IPS-15b (cell line): ENCODE results near the gene TMEM82.

Experiments used
- H3K27me3 ChIP-seq: one replicate; pipeline ENCODE4 v1.6.1; 2013; ENCODE audit warnings: low read length; ENCODE audit not compliant: control insufficient read depth, insufficient read depth
- H3K36me3 ChIP-seq: one replicate; pipeline ENCODE4 v1.6.1; 2013; ENCODE audit warnings: low read length; ENCODE audit not compliant: control insufficient read depth, insufficient read depth
- H3K4me1 ChIP-seq: one replicate; pipeline ENCODE4 v1.6.1; 2013; ENCODE audit warnings: mild to moderate bottlenecking, low read length; ENCODE audit not compliant: control insufficient read depth, insufficient read depth
- H3K4me3 ChIP-seq: one replicate; pipeline ENCODE4 v1.5.1; 2013; ENCODE audit warnings: low read depth, low read length
- H3K9ac ChIP-seq: one replicate; pipeline ENCODE4 v1.6.1; 2013; ENCODE audit warnings: low read depth, mild to moderate bottlenecking, low read length
- H3K9me3 ChIP-seq: one replicate; pipeline ENCODE4 v1.6.1; 2013; ENCODE audit warnings: mild to moderate bottlenecking, low read length; ENCODE audit not compliant: control insufficient read depth, insufficient read depth

TMEM82 gene

DNA sequence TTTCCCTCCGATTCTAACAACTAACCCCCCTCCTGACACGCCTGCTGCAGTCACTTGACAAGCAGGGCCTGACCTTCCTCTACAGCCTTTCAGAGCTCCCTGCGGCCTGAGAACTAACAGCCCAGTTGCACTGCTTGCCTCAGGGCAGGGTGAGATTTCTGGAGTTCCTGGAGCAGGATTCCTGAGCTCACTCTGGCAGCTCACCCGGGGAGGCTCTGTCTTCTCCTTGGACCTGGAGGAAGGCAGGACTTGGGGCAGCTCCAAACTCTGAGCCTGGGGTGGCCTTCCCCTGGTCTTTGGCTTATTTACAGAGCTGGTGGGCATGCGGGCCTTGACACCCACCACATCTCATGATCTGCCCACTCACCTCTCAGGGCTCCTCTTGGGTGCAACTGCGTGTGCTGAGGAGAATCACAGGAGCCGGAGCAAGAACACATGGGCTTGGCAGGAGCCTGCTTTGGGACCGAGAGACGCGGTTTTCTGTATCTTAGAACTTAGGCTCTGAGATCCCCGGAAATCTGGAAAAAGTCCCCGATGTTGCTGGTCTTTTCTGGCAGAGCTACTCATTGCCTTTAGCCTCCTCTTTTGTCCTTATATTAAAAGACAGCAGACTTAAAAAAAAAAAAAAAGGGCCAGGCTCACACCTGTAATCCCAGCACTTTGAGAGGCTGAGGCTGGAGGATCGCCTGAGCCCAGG, 19.3 kb upstream of the TMEM82 start:
- no peaks in the 10 kb centered on the region for H3K9me3 ChIP-seq
- no peak overlapping the region for H3K4me3 ChIP-seq
- H3K9ac ChIP-seq = no peak overlapping the region
- H3K4me1 ChIP-seq = no peaks in the 10 kb centered on the region
- H3K36me3 ChIP-seq = peaks cover 38% of the 10 kb centered on the region
- no peaks in the 10 kb centered on the region for H3K27me3 ChIP-seq

DNA sequence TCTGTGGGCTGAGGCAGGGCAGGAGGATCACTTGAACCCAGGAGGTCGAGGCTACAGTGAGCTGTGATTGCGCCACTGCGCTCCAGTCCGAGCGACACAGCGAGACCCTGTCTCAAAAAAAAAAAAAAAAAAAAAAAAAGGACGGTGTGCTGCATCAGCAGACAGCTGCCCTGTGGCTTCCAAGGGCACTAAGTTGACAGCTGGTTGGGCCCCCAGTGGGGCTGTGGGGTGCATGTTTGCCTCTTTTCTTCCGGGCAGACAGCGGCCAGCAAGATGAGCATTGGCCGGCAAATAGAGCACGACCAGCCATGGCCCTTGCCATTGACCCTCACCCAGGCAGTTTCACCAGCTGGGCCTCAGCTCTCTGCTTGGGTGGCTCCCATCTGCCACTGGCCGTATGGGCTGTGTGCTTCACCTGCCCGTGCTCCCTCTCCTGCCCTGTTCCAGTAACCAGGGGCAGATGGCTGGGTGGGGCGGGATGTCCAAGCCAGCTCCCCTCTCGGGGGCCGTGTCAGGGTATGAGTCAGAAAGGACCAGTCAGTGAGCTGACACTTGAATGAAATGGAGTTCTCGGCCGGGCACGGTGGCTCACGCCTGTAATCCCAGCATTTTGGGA, 18.6 kb upstream of the TMEM82 start:
- H3K4me3 ChIP-seq = no peak overlapping the region
- no peak overlapping the region for H3K9ac ChIP-seq
- H3K4me1 ChIP-seq = no peaks in the 10 kb centered on the region
- peaks cover 39% of the 10 kb centered on the region for H3K36me3 ChIP-seq
- H3K9me3 ChIP-seq = no peaks in the 10 kb centered on the region
- H3K27me3 ChIP-seq = no peaks in the 10 kb centered on the region

DNA sequence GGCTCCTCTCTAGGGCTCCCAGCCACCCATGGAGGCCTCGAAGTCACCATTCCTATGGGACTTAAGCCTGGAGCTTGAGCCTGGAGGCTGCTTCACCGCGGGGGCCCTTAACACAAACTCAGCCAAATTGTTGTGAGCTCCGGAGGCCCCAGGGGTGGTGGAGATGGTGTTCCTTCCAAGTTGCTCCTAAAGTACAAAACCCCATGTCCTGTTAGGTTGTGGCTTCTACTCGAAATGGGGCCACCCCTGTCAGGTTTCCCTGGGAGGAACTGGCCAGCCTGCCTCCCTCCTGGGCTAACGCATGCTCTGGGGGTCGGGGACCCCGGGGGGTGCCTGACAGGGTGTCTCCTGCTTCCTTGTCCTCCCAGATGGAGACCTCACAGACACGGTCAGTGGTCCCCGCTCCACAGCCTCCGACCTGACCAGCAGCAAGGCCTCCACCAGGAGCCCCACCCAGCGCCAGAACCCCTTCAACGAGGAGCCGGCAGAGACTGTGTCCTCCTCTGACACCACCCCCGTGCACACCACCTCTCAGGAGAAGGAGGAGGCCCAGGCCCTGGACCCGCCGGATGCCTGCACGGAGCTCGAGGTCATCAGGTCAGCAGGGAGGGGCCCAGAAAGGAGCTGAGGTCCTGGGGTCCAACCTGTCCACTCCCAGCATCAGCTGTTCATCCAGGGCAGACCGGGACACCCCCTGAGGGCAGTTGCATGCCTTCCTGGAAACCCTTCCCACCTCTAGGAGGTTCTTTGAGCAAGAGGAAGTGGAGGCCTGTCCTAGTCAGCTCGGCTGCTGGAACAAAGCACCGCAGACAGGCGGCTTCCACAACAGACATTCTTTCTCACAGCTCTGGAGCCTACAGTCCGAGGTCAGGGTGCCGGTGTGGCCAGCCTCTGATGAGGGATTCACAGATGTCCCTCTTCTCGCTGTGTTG, 17.1 kb upstream of the TMEM82 start:
- Histone ChIP-seq H3K36me3 (peaks cover 36% of the 10 kb centered on the region), H3K9me3 (no peaks in the 10 kb centered on the region), H3K9ac (no peak overlapping the region), H3K4me1 (no peaks in the 10 kb centered on the region), H3K4me3 (no peak overlapping the region), H3K27me3 (no peaks in the 10 kb centered on the region)

DNA sequence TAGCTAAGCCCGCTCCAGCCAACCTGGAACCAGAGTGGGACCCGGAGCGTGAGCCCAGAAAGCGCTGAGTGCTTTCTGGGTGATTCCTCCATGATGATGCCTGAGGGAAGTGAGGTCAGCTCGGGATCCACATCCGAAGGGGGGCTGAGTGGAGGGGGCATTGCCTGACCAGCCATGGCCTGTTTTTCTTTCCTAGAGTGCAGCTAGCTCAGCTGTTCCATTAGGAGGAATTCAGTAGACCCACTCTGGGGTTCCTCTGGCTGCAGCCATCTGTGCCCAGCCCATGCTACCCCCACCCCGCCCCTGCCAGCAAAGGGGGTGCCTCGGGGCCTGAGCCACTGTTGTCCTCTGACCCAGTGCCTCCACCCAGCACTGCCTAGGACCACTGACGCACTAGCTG, 15.8 kb upstream of the TMEM82 start:
- Histone ChIP-seq H3K9me3 (no peaks in the 10 kb centered on the region), H3K36me3 (peaks cover 48% of the 10 kb centered on the region), H3K4me1 (no peaks in the 10 kb centered on the region), H3K9ac (no peak overlapping the region), H3K27me3 (no peaks in the 10 kb centered on the region), H3K4me3 (no peak overlapping the region)

DNA sequence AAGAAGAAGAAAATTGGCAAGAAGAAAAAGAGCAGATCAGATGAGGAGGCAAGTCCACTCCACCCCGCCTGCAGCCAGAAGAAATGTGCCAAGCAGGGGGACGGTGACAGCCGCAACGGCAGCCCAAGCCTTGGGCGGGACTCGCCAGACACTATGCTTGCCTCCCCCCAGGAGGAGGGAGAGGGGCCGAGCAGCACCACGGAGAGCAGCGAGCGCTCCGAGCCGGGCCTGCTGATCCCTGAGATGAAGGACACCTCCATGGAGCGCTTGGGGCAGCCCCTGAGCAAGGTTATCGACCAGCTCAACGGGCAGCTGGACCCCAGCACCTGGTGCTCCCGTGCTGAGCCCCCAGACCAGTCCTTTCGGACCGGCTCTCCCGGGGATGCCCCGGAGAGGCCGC, 15.3 kb upstream of the TMEM82 start:
- no peaks in the 10 kb centered on the region for H3K9me3 ChIP-seq
- no peaks in the 10 kb centered on the region for H3K4me1 ChIP-seq
- H3K36me3 ChIP-seq = peaks cover 51% of the 10 kb centered on the region
- H3K4me3 ChIP-seq = no peak overlapping the region
- H3K9ac ChIP-seq = no peak overlapping the region
- H3K27me3 ChIP-seq = no peaks in the 10 kb centered on the region

DNA sequence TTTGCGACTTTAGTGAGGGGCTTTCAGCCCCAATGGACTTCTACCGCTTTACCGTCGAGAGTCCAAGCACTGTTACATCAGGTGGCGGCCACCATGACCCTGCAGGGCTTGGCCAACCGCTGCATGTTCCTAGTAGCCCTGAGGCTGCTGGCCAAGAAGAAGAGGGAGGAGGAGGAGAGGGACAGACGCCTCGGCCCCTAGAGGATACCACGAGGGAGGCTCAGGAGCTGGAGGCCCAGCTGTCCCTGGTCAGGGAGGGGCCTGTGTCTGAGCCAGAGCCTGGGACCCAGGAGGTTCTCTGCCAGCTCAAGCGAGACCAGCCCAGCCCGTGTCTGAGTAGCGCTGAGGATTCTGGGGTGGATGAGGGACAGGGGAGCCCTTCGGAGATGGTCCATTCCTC, 14.9 kb upstream of the TMEM82 start:
- no peak overlapping the region for H3K4me3 ChIP-seq
- H3K9ac ChIP-seq = no peak overlapping the region
- no peaks in the 10 kb centered on the region for H3K4me1 ChIP-seq
- H3K9me3 ChIP-seq = no peaks in the 10 kb centered on the region
- no peaks in the 10 kb centered on the region for H3K27me3 ChIP-seq
- H3K36me3 ChIP-seq = peaks cover 55% of the 10 kb centered on the region

DNA sequence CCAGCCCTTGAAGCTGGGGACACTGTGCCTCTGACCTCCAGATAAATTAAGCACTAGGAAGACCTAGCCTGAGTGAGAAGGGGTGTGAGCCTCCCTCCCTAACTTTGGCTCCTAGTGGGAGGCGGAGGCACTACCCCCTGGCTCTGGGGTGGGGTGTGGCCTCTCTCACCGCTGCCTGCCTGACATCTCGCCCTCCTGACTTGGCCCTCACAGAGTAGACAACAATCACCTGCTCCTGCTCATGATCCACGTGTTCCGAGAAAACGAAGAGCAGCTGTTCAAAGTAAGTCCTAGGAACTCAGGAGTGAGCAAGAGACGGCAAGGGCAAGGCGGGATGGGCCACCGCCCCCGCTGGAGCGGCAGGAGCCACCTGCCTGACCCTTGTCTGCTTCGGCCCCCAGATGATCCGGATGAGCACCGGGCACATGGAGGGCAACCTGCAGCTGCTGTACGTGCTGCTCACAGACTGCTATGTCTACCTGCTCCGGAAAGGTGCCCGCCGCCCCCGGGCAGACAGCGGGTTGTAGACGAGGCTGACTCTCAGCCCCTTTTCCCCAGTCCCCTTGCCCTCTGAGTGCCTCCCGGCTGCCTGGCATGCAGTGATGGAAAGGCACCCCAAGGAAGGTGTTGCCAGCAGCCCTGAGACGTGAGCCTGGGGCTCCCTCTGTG, 14.3 kb upstream of the TMEM82 start:
- H3K27me3 ChIP-seq = no peaks in the 10 kb centered on the region
- peaks cover 60% of the 10 kb centered on the region for H3K36me3 ChIP-seq
- no peaks in the 10 kb centered on the region for H3K9me3 ChIP-seq
- H3K4me3 ChIP-seq = no peak overlapping the region
- H3K9ac ChIP-seq = no peak overlapping the region
- H3K4me1 ChIP-seq = no peaks in the 10 kb centered on the region

DNA sequence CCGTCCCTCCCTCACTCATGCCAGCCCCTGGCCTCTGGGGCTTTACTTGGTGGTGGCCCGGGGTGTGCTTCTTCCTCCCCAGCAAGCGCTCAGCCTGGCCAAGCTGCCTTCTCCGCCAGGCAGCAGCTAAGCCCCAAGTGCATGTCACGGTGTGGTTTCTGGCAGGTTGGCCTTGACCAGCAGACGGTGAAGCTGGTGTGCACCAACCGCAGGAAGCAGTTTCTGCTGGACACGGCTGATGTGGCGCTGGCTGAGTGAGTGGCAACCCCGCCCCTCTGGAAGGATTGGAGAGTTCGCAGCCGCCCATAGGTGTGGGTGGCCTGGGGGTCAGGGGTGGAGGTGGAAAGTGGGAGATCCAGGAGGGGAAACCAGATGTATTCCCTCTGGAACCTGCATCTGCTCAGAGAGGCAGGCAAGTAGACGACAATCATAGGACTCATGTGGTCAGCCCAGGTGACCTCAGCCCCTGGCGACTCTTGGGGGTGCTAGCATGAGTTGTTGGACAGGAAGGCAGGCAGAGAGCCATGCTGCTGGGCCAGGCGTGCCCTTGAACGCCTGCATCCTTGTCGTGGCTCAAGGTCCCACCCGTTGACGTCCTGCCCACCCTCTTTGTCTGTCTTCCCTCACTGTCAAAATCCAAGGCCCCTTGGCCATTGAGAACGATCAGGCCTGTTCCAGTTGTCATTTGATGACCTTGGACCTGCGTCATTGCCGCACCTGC, 13.2 kb upstream of the TMEM82 start:
- H3K9ac ChIP-seq = no peak overlapping the region
- no peaks in the 10 kb centered on the region for H3K4me1 ChIP-seq
- no peaks in the 10 kb centered on the region for H3K9me3 ChIP-seq
- no peak overlapping the region for H3K4me3 ChIP-seq
- peaks cover 63% of the 10 kb centered on the region for H3K36me3 ChIP-seq
- no peaks in the 10 kb centered on the region for H3K27me3 ChIP-seq

DNA sequence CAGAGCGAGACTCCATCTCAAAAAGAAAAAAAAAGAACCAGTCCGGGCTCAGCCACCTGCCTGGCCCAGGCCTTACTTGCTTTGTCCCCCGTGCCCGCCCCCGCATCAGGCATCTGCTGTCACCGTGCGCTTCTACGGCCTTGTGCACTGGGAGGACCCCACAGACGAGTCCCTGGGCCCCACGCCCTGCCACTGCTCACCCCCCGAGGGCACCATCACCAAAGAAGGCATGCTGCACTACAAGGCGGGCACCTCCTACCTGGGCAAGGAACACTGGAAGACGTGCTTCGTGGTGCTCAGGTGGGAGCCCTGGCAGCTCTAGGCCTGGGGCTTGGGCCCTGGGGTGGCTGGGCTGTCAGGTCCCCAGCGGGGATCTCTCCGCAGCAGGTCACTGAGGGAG, 11.9 kb upstream of the TMEM82 start:
- no peaks in the 10 kb centered on the region for H3K4me1 ChIP-seq
- peaks cover 61% of the 10 kb centered on the region for H3K36me3 ChIP-seq
- H3K27me3 ChIP-seq = no peaks in the 10 kb centered on the region
- no peak overlapping the region for H3K4me3 ChIP-seq
- H3K9me3 ChIP-seq = no peaks in the 10 kb centered on the region
- H3K9ac ChIP-seq = no peak overlapping the region

DNA sequence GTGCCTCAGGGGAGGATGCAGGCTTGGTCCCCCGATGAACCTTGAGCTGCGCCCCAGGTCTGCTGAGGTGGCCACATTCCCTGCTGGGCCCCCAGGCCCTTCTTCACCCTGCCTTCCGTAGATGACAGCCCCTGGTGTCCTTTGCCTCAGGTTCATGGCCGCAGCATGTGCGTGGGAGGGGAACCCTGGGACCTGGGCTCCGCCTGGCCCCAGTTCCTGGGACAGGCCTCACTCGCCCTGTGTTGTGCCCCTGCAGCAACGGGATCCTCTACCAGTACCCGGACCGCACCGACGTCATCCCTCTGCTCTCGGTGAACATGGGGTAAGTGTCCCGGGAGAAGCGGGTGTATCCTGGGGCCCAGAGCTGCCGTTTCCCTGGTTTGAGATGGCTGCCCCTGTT, 11.4 kb upstream of the TMEM82 start:
- Histone ChIP-seq H3K27me3 (no peaks in the 10 kb centered on the region), H3K36me3 (peaks cover 56% of the 10 kb centered on the region), H3K9me3 (no peaks in the 10 kb centered on the region), H3K9ac (no peak overlapping the region), H3K4me1 (no peaks in the 10 kb centered on the region), H3K4me3 (no peak overlapping the region)
